Suprapubic skin (tissue), 4 donors: ENCODE measurements around the gene POLE4. TPM values are rescaled to one million over a fixed set of nuclear protein-coding genes. Genes with fewer than 3 reads are reported as not detected.

Experiments used
- DNase-seq, 2 donors: peaks; one replicate each; pipeline ENCODE4 v3.0.0-alpha.2; 2019; ENCODE audit warnings: low spot score in 2 of 2
- H3K27ac ChIP-seq: fragments of 200-600 bp; sonication (generic); one replicate; pipeline ENCODE4 v1.5.1; 2019
- H3K27me3 ChIP-seq: fragments of 200-600 bp; sonication (generic); one replicate; pipeline ENCODE4 v1.5.1; 2019
- H3K36me3 ChIP-seq: fragments of 200-600 bp; sonication (generic); one replicate; pipeline ENCODE4 v1.5.1; 2019
- H3K4me1 ChIP-seq: fragments of 200-600 bp; sonication (generic); one replicate; pipeline ENCODE4 v1.5.1; 2019
- H3K4me3 ChIP-seq: fragments of 200-600 bp; sonication (generic); one replicate; pipeline ENCODE4 v1.5.1; 2019; ENCODE audit warnings: mild to moderate bottlenecking
- H3K9me3 ChIP-seq: fragments of 200-600 bp; sonication (generic); one replicate; pipeline ENCODE4 v1.5.1; 2019
- CTCF ChIP-seq, 2 donors: fragments of 200-600 bp in 1 of 2; fragments of 450-650 bp in 1 of 2; sonication (generic) in 1 of 2; IDR thresholded peaks; one replicate each; pipeline ENCODE4 v1.5.1; 2016 to 2019; ENCODE audit warnings: antibody characterized with exemption in 2 of 2, mild to moderate bottlenecking in 1 of 2, moderate library complexity in 1 of 2
- EP300 ChIP-seq: sonication (generic); formaldehyde crosslinking; IDR thresholded peaks from one replicate; pipeline ENCODE4 v1.6.1; 2017; ENCODE audit warnings: antibody characterized with exemption
- POLR2A ChIP-seq, 2 donors: fragments of 450-650 bp; IDR thresholded peaks; one replicate each; pipeline ENCODE4 v1.6.1; 2017; ENCODE audit warnings: antibody characterized with exemption in 2 of 2, mild to moderate bottlenecking in 2 of 2, moderate library complexity in 2 of 2
- POLR2AphosphoS5 ChIP-seq, 3 donors: sonication (generic); formaldehyde crosslinking; IDR thresholded peaks; one replicate each; pipeline ENCODE4 v1.6.1; 2017; ENCODE audit warnings: antibody characterized with exemption in 3 of 3
- WGBS: methylation state at CpG from one replicate; pipeline ENCODE4 v1.1.5; 2018; 5-methylcytosine and 5-hydroxymethylcytosine counted together
- total RNA-seq, 4 donors: library from RNA; depleted of rRNA; stranded (reverse); fragments of >200 nt; gene quantifications; one replicate each; pipeline ENCODE4 v1.1.0, GENCODE V29; 2016

Gene POLE4
- total RNA-seq, 4 donors from 2014 or later: 5.7 to 20.0 (median 13.8) TPM

GRCh38 chr2:74922592-74923227 is 35.7 kb upstream of the POLE4 start:
- Histone ChIP-seq H3K27ac (no peak overlapping the region), H3K36me3 (no peaks in the 10 kb centered on the region), H3K9me3 (no peaks in the 10 kb centered on the region), H3K4me3 (no peak overlapping the region), H3K4me1 (peaks cover 4% of the 10 kb centered on the region), H3K27me3 (peaks cover 7% of the 10 kb centered on the region)
- WGBS: 72% methylated on average over 5 of the region's 5 CpGs
- no peak for DNase-seq
- TF ChIP-seq CTCF (IDR thresholded peaks at IDR 0.05) (no peak), POLR2AphosphoS5 (IDR thresholded peaks at IDR 0.05) (no peak), POLR2A (IDR thresholded peaks at IDR 0.05) (no peak), EP300 (no peak)

GRCh38 chr2:74924463-74925265 is 33.8 kb upstream of the POLE4 start:
- no peak for DNase-seq
- Histone ChIP-seq H3K4me3 (no peak overlapping the region), H3K9me3 (no peaks in the 10 kb centered on the region), H3K27me3 (peaks cover 5% of the 10 kb centered on the region), H3K27ac (no peak overlapping the region), H3K36me3 (no peaks in the 10 kb centered on the region), H3K4me1 (peaks cover 3% of the 10 kb centered on the region)
- 87% methylated on average over 11 of the region's 11 CpGs for WGBS
- no peak for TF ChIP-seq EP300
- no peak for TF ChIP-seq POLR2AphosphoS5 (IDR thresholded peaks at IDR 0.05)
- TF ChIP-seq POLR2A (IDR thresholded peaks at IDR 0.05): no peak
- TF ChIP-seq CTCF (IDR thresholded peaks at IDR 0.05): no peak

- no peaks in the 10 kb centered on the region for H3K4me1 ChIP-seq
- H3K27ac ChIP-seq: no peak overlapping the region
- H3K27me3 ChIP-seq: peaks cover under 1% of the 10 kb centered on the region
- H3K4me3 ChIP-seq: no peak overlapping the region
- H3K36me3 ChIP-seq: peaks cover 2% of the 10 kb centered on the region
- no peak for TF ChIP-seq POLR2AphosphoS5 (IDR thresholded peaks at IDR 0.05)
- no peak for TF ChIP-seq EP300
- TF ChIP-seq POLR2A (IDR thresholded peaks at IDR 0.05): no peak
- TF ChIP-seq CTCF (IDR thresholded peaks at IDR 0.05): no peak
- DNase-seq: no peak
- 49% methylated on average over 2 of the region's 2 CpGs for WGBS
- no peaks in the 10 kb centered on the region for H3K9me3 ChIP-seq
Observed at GRCh38 chr2:74925361-74925786, 33.1 kb upstream of the POLE4 start.

GRCh38 chr2:74927621-74928020 is 30.8 kb upstream of the POLE4 start:
- Histone ChIP-seq H3K4me1 (no peaks in the 10 kb centered on the region), H3K36me3 (peaks cover 2% of the 10 kb centered on the region), H3K4me3 (no peak overlapping the region), H3K9me3 (no peaks in the 10 kb centered on the region), H3K27ac (no peak overlapping the region), H3K27me3 (no peaks in the 10 kb centered on the region)
- WGBS: 60% methylated on average over 5 of the region's 5 CpGs
- no peak for TF ChIP-seq POLR2AphosphoS5 (IDR thresholded peaks at IDR 0.05)
- no peak for TF ChIP-seq CTCF (IDR thresholded peaks at IDR 0.05)
- no peak for TF ChIP-seq POLR2A (IDR thresholded peaks at IDR 0.05)
- no peak for TF ChIP-seq EP300
- DNase-seq: no peak

- Histone ChIP-seq H3K9me3 (no peaks in the 10 kb centered on the region), H3K27ac (no peak overlapping the region), H3K27me3 (no peaks in the 10 kb centered on the region), H3K4me1 (no peaks in the 10 kb centered on the region), H3K4me3 (no peak overlapping the region), H3K36me3 (peaks cover 2% of the 10 kb centered on the region)
- TF ChIP-seq POLR2AphosphoS5 (IDR thresholded peaks at IDR 0.05) (no peak), CTCF (IDR thresholded peaks at IDR 0.05) (no peak), POLR2A (IDR thresholded peaks at IDR 0.05) (no peak), EP300 (no peak)
- 86% methylated on average over 8 of the region's 8 CpGs for WGBS
- DNase-seq: no peak
Observed at GRCh38 chr2:74930811-74931486, 27.5 kb upstream of the POLE4 start.
